Hepatocyte (in vitro differentiated cells): ENCODE measurements around the gene SPINK6. TPM values are rescaled to one million over a fixed set of nuclear protein-coding genes. Genes with fewer than 3 reads are reported as not detected.

Source experiments
- DNase-seq: peaks from one replicate; pipeline ENCODE4 v3.0.0-alpha.2; 2016; ENCODE audit warnings: low spot score
- H2AFZ ChIP-seq: fragments of 200-600 bp; sonication (generic); 2 replicates; pipeline ENCODE4 v1.6.0; 2016; ENCODE audit warnings: antibody characterized with exemption, mild to moderate bottlenecking
- H3K27ac ChIP-seq: fragments of 200-600 bp; sonication (generic); 2 replicates; pipeline ENCODE4 v1.5.1; 2016; ENCODE audit warnings: mild to moderate bottlenecking
- H3K27me3 ChIP-seq: fragments of 200-600 bp; sonication (generic); 2 replicates; pipeline ENCODE4 v1.6.1; 2016
- H3K36me3 ChIP-seq: fragments of 200-600 bp; sonication (generic); replicated peaks from 2 replicates; pipeline ENCODE4 v1.5.1; 2016; ENCODE audit warnings: low read depth; ENCODE audit not compliant: insufficient read depth
- H3K4me1 ChIP-seq: fragments of 200-600 bp; sonication (generic); 2 replicates; pipeline ENCODE4 v1.5.1; 2016; ENCODE audit warnings: mild to moderate bottlenecking, moderate library complexity; ENCODE audit not compliant: insufficient read depth
- H3K4me2 ChIP-seq: fragments of 200-600 bp; sonication (generic); 2 replicates; pipeline ENCODE4 v1.6.0; 2016
- H3K4me3 ChIP-seq: fragments of 200-600 bp; sonication (generic); 2 replicates; pipeline ENCODE4 v1.5.1; 2016; ENCODE audit warnings: mild to moderate bottlenecking
- H3K79me2 ChIP-seq: fragments of 200-600 bp; sonication (generic); 2 replicates; pipeline ENCODE4 v1.6.0; 2017; ENCODE audit warnings: mild to moderate bottlenecking
- H3K9me2 ChIP-seq: fragments of 200-600 bp; sonication (generic); replicated peaks from 2 replicates; pipeline ENCODE4 v1.6.0; 2017; ENCODE audit warnings: mild to moderate bottlenecking; ENCODE audit not compliant: insufficient read depth
- H3K9me3 ChIP-seq: fragments of 200-600 bp; sonication (generic); 2 replicates; pipeline ENCODE4 v1.5.1; 2016; ENCODE audit warnings: low read depth, mild to moderate bottlenecking
- H4K20me1 ChIP-seq: fragments of 200-600 bp; sonication (generic); 2 replicates; pipeline ENCODE4 v1.6.0; 2016; ENCODE audit warnings: mild to moderate bottlenecking; ENCODE audit not compliant: insufficient read depth, poor library complexity, severe bottlenecking
- CTCF ChIP-seq: fragments of 200-600 bp; sonication (generic); IDR thresholded peaks from 2 replicates; pipeline ENCODE4 v1.5.1; 2016; ENCODE audit warnings: antibody characterized with exemption, mild to moderate bottlenecking; ENCODE audit not compliant: poor library complexity
- EZH2 ChIP-seq: fragments of 200-600 bp; sonication (generic); IDR thresholded peaks from 2 replicates; pipeline ENCODE4 v1.6.1; 2016; ENCODE audit warnings: antibody characterized with exemption, mild to moderate bottlenecking, borderline replicate concordance
- EZH2phosphoT487 ChIP-seq: fragments of 200-600 bp; sonication (generic); IDR thresholded peaks from one replicate; pipeline ENCODE4 v1.6.1; 2018; ENCODE audit warnings: antibody characterized with exemption, mild to moderate bottlenecking, low read depth, moderate library complexity; ENCODE audit not compliant: unreplicated experiment, severe bottlenecking
- WGBS: methylation state at CpG from one replicate; pipeline ENCODE4 v1.1.6; 2016; ENCODE audit warnings: low lambda C conversion rate; ENCODE audit errors: missing lambda C conversion rate; 5-methylcytosine and 5-hydroxymethylcytosine counted together
- polyA plus RNA-seq: library from polyadenylated mRNA; unstranded; fragments of >200 nt; fragmentation: Nextera tagmentation; extraction: Ambion mirVana; gene quantifications from 2 replicates; pipeline ENCODE4 v1.2.1, GENCODE V29; 2016
- total RNA-seq: library from RNA; depleted of rRNA; stranded (reverse); fragments of >200 nt; gene quantifications from 2 replicates; pipeline ENCODE4 v1.2.3, GENCODE V29; 2014

Gene SPINK6
- total and polyA plus RNA-seq, 2 experiments from 2014 or later, result not detected

GRCh38 chr5:148228392-148228984, 25.6 kb downstream of the SPINK6 start:
- WGBS, result 93% methylated on average over 3 of the region's 3 CpGs
- no peak overlapping the region for H2AFZ ChIP-seq
- no peaks in the 10 kb centered on the region for H3K9me2 ChIP-seq
- H3K27me3 ChIP-seq, result no peaks in the 10 kb centered on the region
- H3K79me2 ChIP-seq, result no peaks in the 10 kb centered on the region
- H3K9me3 ChIP-seq, result no peaks in the 10 kb centered on the region
- no peak overlapping the region for H3K27ac ChIP-seq
- no peak overlapping the region for H3K4me2 ChIP-seq
- no peak for DNase-seq
- no peak overlapping the region for H3K4me3 ChIP-seq
- TF ChIP-seq CTCF (no peak), EZH2 (no peak), EZH2phosphoT487 (no peak)
- no peaks in the 10 kb centered on the region for H3K4me1 ChIP-seq
- no peaks in the 10 kb centered on the region for H3K36me3 ChIP-seq
- H4K20me1 ChIP-seq, result no peaks in the 10 kb centered on the region

- Histone ChIP-seq H3K9me3 (no peaks in the 10 kb centered on the region), H3K4me1 (no peaks in the 10 kb centered on the region), H3K27me3 (no peaks in the 10 kb centered on the region), H3K36me3 (no peaks in the 10 kb centered on the region), H3K79me2 (no peaks in the 10 kb centered on the region), H3K27ac (no peak overlapping the region), H2AFZ (no peak overlapping the region), H3K9me2 (no peaks in the 10 kb centered on the region), H4K20me1 (no peaks in the 10 kb centered on the region), H3K4me3 (no peak overlapping the region), H3K4me2 (no peak overlapping the region)
- DNase-seq, result no peak
- TF ChIP-seq EZH2phosphoT487 (no peak), EZH2 (no peak), CTCF (no peak)
Observed at GRCh38 chr5:148229840-148230239, 27.0 kb downstream of the SPINK6 start.

GRCh38 chr5:148230240-148230639, 27.4 kb downstream of the SPINK6 start:
- no peaks in the 10 kb centered on the region for H3K79me2 ChIP-seq
- H3K9me2 ChIP-seq, result no peaks in the 10 kb centered on the region
- TF ChIP-seq EZH2 (no peak), CTCF (no peak), EZH2phosphoT487 (no peak)
- H3K4me3 ChIP-seq, result no peak overlapping the region
- no peaks in the 10 kb centered on the region for H3K9me3 ChIP-seq
- H3K27ac ChIP-seq, result no peak overlapping the region
- 92% methylated on average over 7 of the region's 7 CpGs for WGBS
- no peaks in the 10 kb centered on the region for H3K4me1 ChIP-seq
- DNase-seq, result no peak
- H2AFZ ChIP-seq, result no peak overlapping the region
- H3K27me3 ChIP-seq, result no peaks in the 10 kb centered on the region
- no peaks in the 10 kb centered on the region for H4K20me1 ChIP-seq
- no peaks in the 10 kb centered on the region for H3K36me3 ChIP-seq
- H3K4me2 ChIP-seq, result no peak overlapping the region
